ENCODE measurements around the gene RAB37. TPM values are rescaled to one million over a fixed set of nuclear protein-coding genes. Genes with fewer than 3 reads are reported as not detected.

RAB37 gene
- total RNA-seq, 1 donor from 2014 or later, result 0.38 TPM

- no peak for DNase-seq (ENCODE audit: low spot score in 2 of 2, unreplicated experiment in 2 of 2)
- H3K4me1 Mint-ChIP-seq, result no peaks in the 10 kb centered on the region
- H3K36me3 Mint-ChIP-seq, result peaks cover 24% of the 10 kb centered on the region
- no peaks in the 10 kb centered on the region for H3K27me3 Mint-ChIP-seq (ENCODE audit: low read depth)
- H3K9me3 Mint-ChIP-seq, result no peaks in the 10 kb centered on the region
- no peak for TF ChIP-seq CTCF (IDR thresholded peaks at IDR 0.05; ENCODE audit: unreplicated experiment)
- H3K4me3 Mint-ChIP-seq, result no peak overlapping the region
- H3K27ac Mint-ChIP-seq, result no peak overlapping the region
Measured at GRCh38 chr17:74796211-74796610, 59.2 kb downstream of the RAB37 start.

GRCh38 chr17:74796866-74797265 is 59.8 kb downstream of the RAB37 start:
- no peak for TF ChIP-seq CTCF (IDR thresholded peaks at IDR 0.05; ENCODE audit: unreplicated experiment)
- no peak overlapping the region for H3K4me3 Mint-ChIP-seq
- H3K36me3 Mint-ChIP-seq, result peaks cover 21% of the 10 kb centered on the region
- no peaks in the 10 kb centered on the region for H3K27me3 Mint-ChIP-seq (ENCODE audit: low read depth)
- DNase-seq (ENCODE audit: low spot score in 2 of 2, unreplicated experiment in 2 of 2), result no peak
- no peak overlapping the region for H3K27ac Mint-ChIP-seq
- H3K4me1 Mint-ChIP-seq, result no peaks in the 10 kb centered on the region
- no peaks in the 10 kb centered on the region for H3K9me3 Mint-ChIP-seq

Small RNA genes within 50 kb of the gene (microRNA-seq; reads per million reads assigned to microRNA genes)
- gene MIR3615, result 141 reads per million, percentile 64 among the genes with 10 or more reads in this experiment

Other genes starting within 250 kb of the RAB37 start
- gene CD300LB, start 205.8 kb upstream of the RAB37 start, total RNA-seq, result not detected in 3 replicates
- gene CD300C, start 191.1 kb upstream of the RAB37 start, total RNA-seq, result not detected in 3 replicates
- gene CD300H, start 169.7 kb upstream of the RAB37 start, total RNA-seq, result not detected in 3 replicates
- not detected in 3 replicates for gene CD300LD, start 145.0 kb upstream of the RAB37 start, total RNA-seq
- gene CD300E, start 113.5 kb upstream of the RAB37 start, total RNA-seq, result not detected in 3 replicates
- not detected in 3 replicates for gene CD300LF, start 24.3 kb upstream of the RAB37 start, total RNA-seq
- gene NHERF1, start 11.4 kb downstream of the RAB37 start, total RNA-seq, result 34.4 to 36.2 TPM (median 34.8 TPM) in 3 replicates
- 78.2 to 83.7 TPM (median 83.1 TPM) in 3 replicates for gene NAT9, start 39.1 kb downstream of the RAB37 start, total RNA-seq
- gene GRIN2C, start 122.6 kb downstream of the RAB37 start, total RNA-seq, result 0.16 to 0.29 TPM (median 0.18 TPM) in 3 replicates
- 20.4 to 23.0 TPM (median 22.5 TPM) in 3 replicates for gene FDXR, start 135.7 kb downstream of the RAB37 start, total RNA-seq
- 0.14 to 0.85 TPM in 2 of 3 replicates, not detected in the other for gene FADS6, start 156.4 kb downstream of the RAB37 start, total RNA-seq
- 3.1 to 3.9 TPM (median 3.9 TPM) in 3 replicates for gene USH1G, start 186.0 kb downstream of the RAB37 start, total RNA-seq
- not detected in 3 replicates for gene OTOP2, start 187.0 kb downstream of the RAB37 start, total RNA-seq
- not detected in 3 replicates for gene OTOP3, start 198.6 kb downstream of the RAB37 start, total RNA-seq
- 50.7 to 56.3 TPM (median 54.2 TPM) in 3 replicates for gene HID1, start 235.5 kb downstream of the RAB37 start, total RNA-seq